RWPE1 (cell line): Measurements from ENCODE around the gene WDR19.
"Not testable (repeated sequence)": the region's sequence is repeated elsewhere in the genome, so short reads cannot be mapped to it uniquely, and the experiment has no call there.

Experiments
- CTCF ChIA-PET: fragments of 350-600 bp; sonication (Branson Sonifier 250); formaldehyde crosslinking; extraction: SDS; loops from one replicate; lab custom pipeline; 2021; lab: Yijun Ruan, JAX
- POLR2A ChIA-PET: fragments of 400-600 bp; formaldehyde crosslinking; extraction: SDS; loops from one replicate; lab custom pipeline; 2020; ENCODE audit warnings: antibody characterized with exemption; ENCODE audit not compliant: low non-redundant PET; lab: Yijun Ruan, JAX
- DNase-seq: peaks from one replicate; pipeline ENCODE4 v3.0.0; 2012; ENCODE audit warnings: low spot score
- H3K27ac ChIP-seq: fragments of 450-650 bp; 2 replicates; pipeline ENCODE4 v1.5.1; 2017
- CTCF ChIP-seq: fragments of 450-650 bp; conservative IDR thresholded peaks from 2 replicates; pipeline ENCODE4 v1.5.1; 2017; ENCODE audit warnings: low read depth, mild to moderate bottlenecking

WDR19 gene

GRCh38 chr4:39291686-39292085 lies 109.4 kb downstream of the WDR19 start:
- no peak for TF ChIP-seq CTCF
- ChIA-PET CTCF (interaction anchor here (1.0 kb wide), 1 partner anchor 144 kb away, joined by 4 read pairs; no protein-coding TSS in a partner anchor), POLR2A (interaction anchor here (0.6 kb wide), 1 partner anchor 974 kb away, joined by 7 read pairs; no protein-coding TSS in a partner anchor)
- no peak overlapping the region for H3K27ac ChIP-seq
- no peak for DNase-seq

GRCh38 chr4:39292433-39292832 lies 110.1 kb downstream of the WDR19 start:
- POLR2A ChIA-PET, DNase-seq, CTCF ChIA-PET, H3K27ac ChIP-seq: not testable (repeated sequence)

GRCh38 chr4:39295784-39296183 lies 113.5 kb downstream of the WDR19 start:
- ChIA-PET POLR2A (no interaction called here), CTCF (no interaction called here)
- no peak overlapping the region for H3K27ac ChIP-seq
- no peak for TF ChIP-seq CTCF
- no peak for DNase-seq

GRCh38 chr4:39302901-39303300 lies 120.6 kb downstream of the WDR19 start:
- ChIA-PET POLR2A (no interaction called here), CTCF (interaction anchor here (0.6 kb wide), 1 partner anchor 131 kb away, joined by 3 read pairs; no protein-coding TSS in a partner anchor)
- H3K27ac ChIP-seq, result no peak overlapping the region
- TF ChIP-seq CTCF, result no peak
- DNase-seq, result no peak

GRCh38 chr4:39303871-39304270 lies 121.5 kb downstream of the WDR19 start:
- no peak for DNase-seq
- CTCF ChIA-PET, result no interaction called here
- H3K27ac ChIP-seq, result no peak overlapping the region
- TF ChIP-seq CTCF, result no peak
- POLR2A ChIA-PET, result no interaction called here

GRCh38 chr4:39304651-39305050 lies 122.3 kb downstream of the WDR19 start:
- no peak for TF ChIP-seq CTCF
- CTCF ChIA-PET, result no interaction called here
- POLR2A ChIA-PET, result no interaction called here
- DNase-seq, result no peak
- H3K27ac ChIP-seq, result no peak overlapping the region

- no peak overlapping the region for H3K27ac ChIP-seq
- TF ChIP-seq CTCF, result no peak
- DNase-seq, result no peak
- ChIA-PET POLR2A (no interaction called here), CTCF (interaction anchor here (0.7 kb wide), 1 partner anchor 184 kb away, joined by 3 read pairs; no protein-coding TSS in a partner anchor)
These were observed 123.8 kb downstream of the WDR19 start for GRCh38 chr4:39305912-39306677.
